OCI-LY1 (cell line): ENCODE data around the gene UTS2B.

Experiments used
- EZH2 ChIP-seq: fragments of 200-600 bp; sonication (generic), shearing (Covaris generic); IDR thresholded peaks from 2 replicates; pipeline ENCODE4 v1.8.0; 2017; ENCODE audit warnings: borderline replicate concordance, mixed run types, mild to moderate bottlenecking, antibody characterized with exemption, low read length, moderate library complexity, mixed read lengths
- TF ChIP-seq, protein P1 (sequence below): fragments of 200-600 bp; sonication (generic), shearing (Covaris generic); IDR thresholded peaks from 2 replicates; pipeline ENCODE4 v1.5.1; 2017; ENCODE audit warnings: mild to moderate bottlenecking, antibody characterized with exemption, low read length, moderate library complexity, mixed read lengths

DNA sequence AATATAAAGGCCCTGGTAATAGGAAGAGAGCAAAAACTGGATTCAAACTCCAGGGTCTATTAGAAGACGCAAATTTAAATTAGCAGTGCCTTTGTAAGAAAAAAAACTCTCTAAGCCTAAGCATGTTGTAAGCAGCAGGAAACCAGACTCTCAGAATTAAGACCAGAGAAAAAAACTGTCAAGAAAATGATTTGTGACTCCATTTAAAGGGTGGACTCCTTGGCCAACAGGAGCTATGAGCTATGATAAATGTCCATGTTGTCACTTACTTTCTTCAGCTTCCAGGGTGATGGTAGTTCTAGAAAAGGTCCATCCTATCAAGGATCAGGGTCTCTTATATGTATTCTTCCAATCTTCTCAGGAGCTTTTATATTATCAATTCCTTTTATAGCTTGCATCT is 36.0 kb downstream of the UTS2B start:
- TF ChIP-seq, protein P1, sequence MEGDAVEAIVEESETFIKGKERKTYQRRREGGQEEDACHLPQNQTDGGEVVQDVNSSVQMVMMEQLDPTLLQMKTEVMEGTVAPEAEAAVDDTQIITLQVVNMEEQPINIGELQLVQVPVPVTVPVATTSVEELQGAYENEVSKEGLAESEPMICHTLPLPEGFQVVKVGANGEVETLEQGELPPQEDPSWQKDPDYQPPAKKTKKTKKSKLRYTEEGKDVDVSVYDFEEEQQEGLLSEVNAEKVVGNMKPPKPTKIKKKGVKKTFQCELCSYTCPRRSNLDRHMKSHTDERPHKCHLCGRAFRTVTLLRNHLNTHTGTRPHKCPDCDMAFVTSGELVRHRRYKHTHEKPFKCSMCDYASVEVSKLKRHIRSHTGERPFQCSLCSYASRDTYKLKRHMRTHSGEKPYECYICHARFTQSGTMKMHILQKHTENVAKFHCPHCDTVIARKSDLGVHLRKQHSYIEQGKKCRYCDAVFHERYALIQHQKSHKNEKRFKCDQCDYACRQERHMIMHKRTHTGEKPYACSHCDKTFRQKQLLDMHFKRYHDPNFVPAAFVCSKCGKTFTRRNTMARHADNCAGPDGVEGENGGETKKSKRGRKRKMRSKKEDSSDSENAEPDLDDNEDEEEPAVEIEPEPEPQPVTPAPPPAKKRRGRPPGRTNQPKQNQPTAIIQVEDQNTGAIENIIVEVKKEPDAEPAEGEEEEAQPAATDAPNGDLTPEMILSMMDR = no peak
- TF ChIP-seq EZH2 = no peak
